Panc1 (cell line): ENCODE results near the gene TMEM192. TPM values are rescaled to one million over a fixed set of nuclear protein-coding genes. Genes with fewer than 3 reads are reported as not detected.

Experiments
- ATAC-seq: fragments of 200-7000 bp; cut with Tn5 transposase; 2 replicates; pipeline ENCODE4 v1.9.1; 2020; ENCODE audit warnings: mild to moderate bottlenecking, moderate library complexity
- BruUV-seq: library from RNA; stranded (reverse); fragments of 400-500 nt; replicated peaks from 2 replicates; lab custom pipeline; 2021; lab: Mats Ljungman, UMichigan
- CTCF ChIA-PET: fragments of 300-600 bp; sonication (Branson Sonifier 250); formaldehyde crosslinking; loops from one replicate; lab custom pipeline; 2022; ENCODE audit warnings: antibody characterized with exemption; lab: Charles Lee
- POLR2A ChIA-PET: fragments of 300-600 bp; sonication (Branson Sonifier 250); formaldehyde crosslinking; loops from one replicate; lab custom pipeline; 2022; ENCODE audit warnings: antibody characterized with exemption; lab: Charles Lee
- DNase-seq: peaks from one replicate; pipeline ENCODE4 v3.0.0-alpha.2; 2010; ENCODE audit warnings: low read depth, low spot score
- H3K27ac ChIP-seq: 2 replicates; pipeline ENCODE4 v1.5.1; 2011; ENCODE audit warnings: mild to moderate bottlenecking, low read length, inconsistent platforms
- H3K27me3 ChIP-seq: fragments of 200-500 bp; sonication (Bioruptor generic); 2 replicates; pipeline ENCODE4 v1.6.0; 2014; ENCODE audit warnings: low read length, inconsistent platforms; ENCODE audit not compliant: control insufficient read depth, insufficient read depth
- H3K36me3 ChIP-seq: fragments of 200-500 bp; sonication (Bioruptor generic); 2 replicates; pipeline ENCODE4 v1.5.1; 2014; ENCODE audit warnings: inconsistent platforms, mild to moderate bottlenecking, low read length, moderate library complexity; ENCODE audit not compliant: control insufficient read depth, insufficient read depth
- H3K4me1 ChIP-seq: 2 replicates; pipeline ENCODE4 v1.5.1; 2011; ENCODE audit warnings: inconsistent platforms, mild to moderate bottlenecking, low read length, moderate library complexity; ENCODE audit not compliant: control insufficient read depth, insufficient read depth
- H3K4me3 ChIP-seq, 2 experiments: 2 replicates each; pipeline ENCODE4 v1.5.1; 2011 to 2012; ENCODE audit warnings: low read depth in 2 of 2, low read length in 2 of 2, mild to moderate bottlenecking in 2 of 2, inconsistent platforms in 1 of 2, moderate library complexity in 1 of 2
- H3K9me3 ChIP-seq: fragments of 200-500 bp; sonication (Bioruptor generic); 2 replicates; pipeline ENCODE4 v1.5.1; 2014; ENCODE audit warnings: low read depth, mild to moderate bottlenecking, inconsistent platforms, low read length, moderate library complexity; ENCODE audit not compliant: control insufficient read depth, insufficient read depth
- CTCF ChIP-seq: fragments of 450-650 bp; IDR thresholded peaks from 2 replicates; pipeline ENCODE4 v1.5.1; 2017; ENCODE audit warnings: mild to moderate bottlenecking
- POLR2AphosphoS5 ChIP-seq: IDR thresholded peaks from 2 replicates; pipeline ENCODE4 v1.6.1; 2012; ENCODE audit warnings: mild to moderate bottlenecking, low read depth, low read length, moderate library complexity
- SIN3A ChIP-seq: IDR thresholded peaks from 2 replicates; pipeline ENCODE4 v1.6.1; 2012; ENCODE audit warnings: low read depth, mild to moderate bottlenecking, low read length, moderate library complexity, borderline replicate concordance; ENCODE audit not compliant: insufficient read depth
- TCF7L2 ChIP-seq: IDR thresholded peaks from 2 replicates; pipeline ENCODE4 v1.6.1; 2011; ENCODE audit warnings: mild to moderate bottlenecking, low read depth, low read length, inconsistent platforms
- in situ Hi-C: cut with HindIII; loops from 2 replicates; pipeline ENCODE4 v1.10.0; 2016; ENCODE audit warnings: low sequenced_read_pairs, low pct_unique_long_range_greater_than_20kb
- intact Hi-C: fragments of 100-400 bp; cut with micrococcal nuclease; formaldehyde crosslinking; loops from one replicate; pipeline ENCODE4 v1.10.0; 2022; ENCODE audit not compliant: unreplicated experiment
- total RNA-seq: library from RNA; stranded (reverse); gene quantifications from one replicate; pipeline ENCODE4 v1.2.1, GENCODE V29; 2021; ENCODE audit not compliant: unreplicated experiment
- TF ChIP-seq, protein P1 (sequence below), 2 experiments: IDR thresholded peaks; 2 replicates each; pipeline ENCODE4 v1.6.1; 2011 to 2012; ENCODE audit warnings: low read depth in 2 of 2, control low read depth in 1 of 2, low read length in 1 of 2, mild to moderate bottlenecking in 1 of 2, moderate library complexity in 1 of 2; ENCODE audit not compliant: insufficient read depth in 1 of 2

Gene TMEM192
- total RNA-seq, 1 experiment from 2014 or later: 7.2 TPM

DNA sequence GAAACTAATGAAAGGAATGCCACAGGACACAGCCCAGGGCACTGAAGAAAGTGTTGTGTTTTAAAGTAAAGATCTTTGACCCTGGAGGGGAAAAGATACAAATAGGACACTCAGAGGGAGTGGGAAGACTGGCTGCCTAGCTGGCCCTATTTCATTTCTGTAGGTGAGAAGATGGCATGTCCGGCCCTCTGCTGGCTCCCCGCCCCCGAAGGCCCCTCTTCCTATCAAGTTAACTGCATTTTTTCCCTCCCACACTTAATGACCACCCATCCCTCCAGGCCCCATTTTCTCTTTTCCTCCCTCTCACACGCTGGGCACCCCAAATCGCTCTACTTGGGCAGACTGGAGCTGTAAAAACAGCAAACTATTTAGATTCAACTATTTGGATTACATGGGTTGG is 64.5 kb downstream of the TMEM192 start:
- Histone ChIP-seq H3K27ac (no peak overlapping the region), H3K4me1 (no peaks in the 10 kb centered on the region), H3K9me3 (no peaks in the 10 kb centered on the region), H3K4me3 (no peak overlapping the region), H3K27me3 (no peaks in the 10 kb centered on the region), H3K36me3 (no peaks in the 10 kb centered on the region)
- in situ Hi-C loops: no loop called here
- intact Hi-C loops: no loop called here
- CTCF ChIA-PET: no interaction called here
- POLR2A ChIA-PET: no interaction called here
- DNase-seq: no peak
- BruUV-seq: no TSS peak
- ATAC-seq: no peak
- TF ChIP-seq SIN3A: no peak
- TF ChIP-seq TCF7L2: no peak
- TF ChIP-seq, protein P1, sequence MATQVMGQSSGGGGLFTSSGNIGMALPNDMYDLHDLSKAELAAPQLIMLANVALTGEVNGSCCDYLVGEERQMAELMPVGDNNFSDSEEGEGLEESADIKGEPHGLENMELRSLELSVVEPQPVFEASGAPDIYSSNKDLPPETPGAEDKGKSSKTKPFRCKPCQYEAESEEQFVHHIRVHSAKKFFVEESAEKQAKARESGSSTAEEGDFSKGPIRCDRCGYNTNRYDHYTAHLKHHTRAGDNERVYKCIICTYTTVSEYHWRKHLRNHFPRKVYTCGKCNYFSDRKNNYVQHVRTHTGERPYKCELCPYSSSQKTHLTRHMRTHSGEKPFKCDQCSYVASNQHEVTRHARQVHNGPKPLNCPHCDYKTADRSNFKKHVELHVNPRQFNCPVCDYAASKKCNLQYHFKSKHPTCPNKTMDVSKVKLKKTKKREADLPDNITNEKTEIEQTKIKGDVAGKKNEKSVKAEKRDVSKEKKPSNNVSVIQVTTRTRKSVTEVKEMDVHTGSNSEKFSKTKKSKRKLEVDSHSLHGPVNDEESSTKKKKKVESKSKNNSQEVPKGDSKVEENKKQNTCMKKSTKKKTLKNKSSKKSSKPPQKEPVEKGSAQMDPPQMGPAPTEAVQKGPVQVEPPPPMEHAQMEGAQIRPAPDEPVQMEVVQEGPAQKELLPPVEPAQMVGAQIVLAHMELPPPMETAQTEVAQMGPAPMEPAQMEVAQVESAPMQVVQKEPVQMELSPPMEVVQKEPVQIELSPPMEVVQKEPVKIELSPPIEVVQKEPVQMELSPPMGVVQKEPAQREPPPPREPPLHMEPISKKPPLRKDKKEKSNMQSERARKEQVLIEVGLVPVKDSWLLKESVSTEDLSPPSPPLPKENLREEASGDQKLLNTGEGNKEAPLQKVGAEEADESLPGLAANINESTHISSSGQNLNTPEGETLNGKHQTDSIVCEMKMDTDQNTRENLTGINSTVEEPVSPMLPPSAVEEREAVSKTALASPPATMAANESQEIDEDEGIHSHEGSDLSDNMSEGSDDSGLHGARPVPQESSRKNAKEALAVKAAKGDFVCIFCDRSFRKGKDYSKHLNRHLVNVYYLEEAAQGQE (IDR thresholded peaks at IDR 0.05; ENCODE audit: insufficient read depth in 1 of 2, low read depth in 2 of 2, low read length in 1 of 2): no peak
- no peak for TF ChIP-seq CTCF
- no peak for TF ChIP-seq POLR2AphosphoS5

DNA sequence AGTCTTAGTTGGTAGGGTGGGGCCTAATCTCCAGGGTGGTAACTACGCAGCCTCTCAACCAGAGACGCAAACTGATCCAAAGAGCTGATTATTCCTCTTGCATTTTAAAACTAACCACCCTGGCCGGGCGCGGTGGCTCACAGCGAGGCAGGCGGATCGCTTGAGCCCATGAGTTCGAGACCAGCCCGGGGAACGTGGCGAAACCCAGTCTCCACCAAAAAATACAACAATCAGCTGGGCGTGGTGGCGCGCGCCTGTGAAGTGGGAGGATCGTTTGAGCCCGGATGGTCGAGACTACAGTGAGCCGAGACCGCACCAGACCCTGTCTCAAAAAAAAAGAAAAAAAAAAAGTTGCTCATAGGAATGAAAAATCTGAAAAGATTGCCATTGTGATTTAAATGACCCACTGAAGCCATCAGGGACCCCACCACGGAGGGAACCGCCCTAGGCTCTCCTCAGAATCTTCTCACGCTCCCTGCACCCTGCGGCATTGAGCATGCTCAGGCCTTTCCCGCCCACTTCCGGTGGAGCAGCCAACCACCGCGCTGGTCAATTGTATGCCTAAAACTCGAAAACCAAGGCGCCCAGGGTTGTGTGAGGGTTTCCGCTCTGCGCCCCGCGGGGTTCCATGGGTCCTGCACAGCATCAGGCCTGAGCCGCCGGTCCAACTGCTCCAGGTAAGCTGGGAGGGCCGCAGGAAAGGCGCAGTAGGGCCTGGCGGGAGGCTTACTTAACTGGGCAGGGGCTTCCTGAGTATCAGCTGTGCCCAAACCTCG is 81.0 kb downstream of the TMEM192 start, which contains the start of gene TRIM60:
Gene TRIM60 (plus strand): TSS at position 564 of the 776 bp plus-strand sequence. CDS start 8,074 bp downstream, outside the sequence.
- no peaks in the 10 kb centered on the region for H3K27me3 ChIP-seq
- no peak for DNase-seq
- H3K4me1 ChIP-seq: no peaks in the 10 kb centered on the region
- ChIA-PET CTCF (no interaction called here), POLR2A (no interaction called here)
- in situ Hi-C loops (no loop called here), intact Hi-C loops (no loop called here)
- BruUV-seq: no TSS peak
- H3K4me3 ChIP-seq: no peak within 1 kb of the TSS
- TF ChIP-seq, protein P1 (IDR thresholded peaks at IDR 0.05; ENCODE audit: insufficient read depth in 1 of 2, low read depth in 2 of 2, low read length in 1 of 2): no peak
- TF ChIP-seq CTCF (no peak), SIN3A (no peak), POLR2AphosphoS5 (no peak), TCF7L2 (no peak)
- H3K36me3 ChIP-seq: no peaks in the 10 kb centered on the region
- H3K9me3 ChIP-seq: no peaks in the 10 kb centered on the region
- ATAC-seq: no peak
- no peak within 1 kb of the TSS for H3K27ac ChIP-seq
